GM10266 (cell line): ENCODE results near the gene UNC5C.

Experiments used
- DNase-seq: peaks from one replicate; pipeline ENCODE4 v3.0.0; 2012; ENCODE audit errors: extremely low spot score
- TF ChIP-seq, protein P1 (sequence below): IDR thresholded peaks from 2 replicates; pipeline ENCODE4 v1.5.1; 2012; ENCODE audit warnings: mild to moderate bottlenecking, low read depth; ENCODE audit not compliant: control insufficient read depth, insufficient read depth; ENCODE audit errors: missing control alignments

UNC5C gene

DNA sequence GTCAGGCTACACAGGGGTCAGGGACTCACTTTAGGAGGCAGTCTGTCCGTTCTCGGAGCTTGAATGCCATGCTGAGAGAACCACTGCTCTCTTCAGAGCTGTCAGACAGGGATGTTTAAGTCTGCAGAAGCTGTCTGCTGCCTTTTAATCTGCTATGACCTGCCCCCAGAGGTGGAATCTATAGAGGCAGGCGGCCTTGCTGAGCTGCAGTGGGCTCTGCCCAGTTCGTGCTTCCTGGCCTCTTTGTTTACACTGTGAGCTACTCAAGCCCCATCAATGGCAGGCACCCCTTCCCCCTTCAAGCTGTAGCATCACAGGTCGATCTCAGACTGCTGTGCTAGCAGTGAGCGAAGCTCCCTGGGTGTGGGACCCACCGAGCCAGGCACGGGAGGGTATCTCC lies 31.5 kb upstream of the UNC5C start:
- no peak for DNase-seq

DNA sequence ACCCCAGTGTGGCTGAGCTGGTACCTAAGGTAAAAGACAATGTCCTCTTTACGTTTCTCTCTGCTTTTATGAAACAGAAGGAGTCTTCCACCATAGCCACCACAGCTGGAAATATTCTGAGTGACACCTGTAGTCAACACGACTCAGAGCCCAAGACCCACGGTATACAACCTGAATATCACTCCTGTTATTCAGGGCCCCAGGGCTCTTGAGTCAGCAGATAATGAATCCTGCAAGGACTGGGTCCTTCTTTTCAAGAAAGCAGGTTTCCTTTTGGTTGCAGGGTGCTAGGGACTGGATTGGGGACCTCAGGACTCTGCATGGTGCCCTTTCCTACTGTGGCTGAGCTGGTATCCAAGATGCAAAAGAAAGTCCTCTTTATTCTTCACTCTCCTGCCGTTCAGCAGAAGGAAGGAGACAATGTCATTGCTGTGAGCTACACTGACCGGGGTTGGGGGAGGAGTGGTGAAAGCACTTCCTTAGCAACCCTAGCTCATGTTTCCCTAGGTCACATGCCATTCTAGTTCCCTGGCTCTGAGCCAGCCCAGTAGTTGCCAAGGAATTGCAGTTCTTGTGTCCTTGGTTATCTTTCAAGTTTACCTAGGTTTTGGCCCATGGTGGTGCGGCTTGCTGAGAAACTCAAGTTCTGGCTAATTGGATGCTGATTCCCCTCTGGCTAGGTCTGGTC lies 23.7 kb upstream of the UNC5C start:
- no peak for DNase-seq
- TF ChIP-seq, protein P1, sequence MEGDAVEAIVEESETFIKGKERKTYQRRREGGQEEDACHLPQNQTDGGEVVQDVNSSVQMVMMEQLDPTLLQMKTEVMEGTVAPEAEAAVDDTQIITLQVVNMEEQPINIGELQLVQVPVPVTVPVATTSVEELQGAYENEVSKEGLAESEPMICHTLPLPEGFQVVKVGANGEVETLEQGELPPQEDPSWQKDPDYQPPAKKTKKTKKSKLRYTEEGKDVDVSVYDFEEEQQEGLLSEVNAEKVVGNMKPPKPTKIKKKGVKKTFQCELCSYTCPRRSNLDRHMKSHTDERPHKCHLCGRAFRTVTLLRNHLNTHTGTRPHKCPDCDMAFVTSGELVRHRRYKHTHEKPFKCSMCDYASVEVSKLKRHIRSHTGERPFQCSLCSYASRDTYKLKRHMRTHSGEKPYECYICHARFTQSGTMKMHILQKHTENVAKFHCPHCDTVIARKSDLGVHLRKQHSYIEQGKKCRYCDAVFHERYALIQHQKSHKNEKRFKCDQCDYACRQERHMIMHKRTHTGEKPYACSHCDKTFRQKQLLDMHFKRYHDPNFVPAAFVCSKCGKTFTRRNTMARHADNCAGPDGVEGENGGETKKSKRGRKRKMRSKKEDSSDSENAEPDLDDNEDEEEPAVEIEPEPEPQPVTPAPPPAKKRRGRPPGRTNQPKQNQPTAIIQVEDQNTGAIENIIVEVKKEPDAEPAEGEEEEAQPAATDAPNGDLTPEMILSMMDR = no peak

More for the DNA sequence above, 31.5 kb upstream of the UNC5C start:
- TF ChIP-seq, protein P1 = no peak

DNA sequence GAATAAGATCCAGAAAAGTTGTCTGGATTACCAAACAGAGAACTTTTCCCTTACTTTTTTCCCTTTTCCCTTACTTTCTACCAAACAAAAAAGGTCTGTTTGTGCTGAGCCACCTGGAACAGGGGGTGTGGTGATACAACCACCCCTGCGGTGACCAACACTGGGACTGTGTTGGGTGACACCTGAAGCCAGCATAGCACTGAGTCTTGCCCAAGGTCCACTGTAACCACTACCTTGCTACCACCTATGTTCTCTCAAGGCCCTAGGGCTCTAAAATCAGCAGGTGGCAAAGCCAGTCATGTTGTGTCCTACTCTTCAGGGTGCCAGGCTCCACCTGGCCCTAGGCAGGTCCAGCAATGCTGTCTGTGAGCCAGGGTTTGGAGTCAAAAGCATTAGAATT lies 22.8 kb upstream of the UNC5C start:
- TF ChIP-seq, protein P1 = no peak
- DNase-seq = no peak

DNA sequence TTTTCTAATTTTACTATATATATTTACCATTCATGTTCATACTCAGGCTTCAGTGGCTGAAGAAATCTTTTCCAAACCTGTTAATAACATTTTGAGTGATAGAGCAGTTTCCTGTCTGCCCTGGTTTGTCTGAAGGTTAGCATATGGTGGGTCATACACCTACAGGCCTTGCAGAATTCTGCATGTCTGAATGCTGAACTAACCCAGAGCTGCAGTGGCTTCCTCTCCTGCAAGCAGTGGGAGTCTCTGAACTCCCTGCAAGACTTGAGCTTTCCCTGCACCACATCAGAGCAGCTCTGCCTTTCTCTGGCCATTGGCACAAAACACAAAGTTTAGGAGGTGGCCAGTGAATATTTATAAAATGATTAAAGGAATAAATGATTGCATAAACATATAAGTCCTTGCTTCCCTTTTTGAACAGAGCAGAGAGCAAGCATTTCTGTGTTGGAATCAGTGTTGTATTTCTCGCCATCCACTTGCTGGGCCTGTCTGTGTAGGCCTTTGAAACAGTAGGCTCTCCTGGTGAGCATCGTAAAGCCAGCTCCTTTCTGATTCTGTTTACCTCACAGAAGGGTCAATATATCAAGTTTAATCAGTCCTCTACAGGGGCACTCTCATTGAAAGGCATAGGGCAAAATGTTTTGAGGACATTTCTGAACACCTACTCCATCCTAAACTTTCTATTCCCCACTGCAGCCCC lies 15.0 kb upstream of the UNC5C start:
- TF ChIP-seq, protein P1 = no peak
- DNase-seq = no peak

DNA sequence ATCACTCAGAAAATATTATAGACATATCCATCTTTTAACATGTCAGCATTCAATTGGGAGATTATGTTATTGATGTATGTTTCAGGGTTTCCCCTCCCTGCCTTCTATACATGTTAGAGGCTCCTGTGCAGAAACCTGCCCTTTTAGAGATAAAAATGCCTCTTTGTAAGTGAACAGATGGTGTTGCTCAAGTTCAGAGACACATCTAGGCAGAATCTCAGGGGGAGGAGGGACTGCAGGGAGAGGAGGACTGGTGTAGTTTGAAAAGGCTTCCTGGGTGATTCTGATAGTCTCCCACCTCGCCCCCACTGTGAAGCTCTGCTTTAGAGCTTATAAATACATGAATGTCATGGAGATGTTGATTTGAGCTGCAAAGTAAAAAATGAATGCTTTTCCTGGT lies 12.0 kb upstream of the UNC5C start:
- TF ChIP-seq, protein P1 = no peak
- DNase-seq = no peak

DNA sequence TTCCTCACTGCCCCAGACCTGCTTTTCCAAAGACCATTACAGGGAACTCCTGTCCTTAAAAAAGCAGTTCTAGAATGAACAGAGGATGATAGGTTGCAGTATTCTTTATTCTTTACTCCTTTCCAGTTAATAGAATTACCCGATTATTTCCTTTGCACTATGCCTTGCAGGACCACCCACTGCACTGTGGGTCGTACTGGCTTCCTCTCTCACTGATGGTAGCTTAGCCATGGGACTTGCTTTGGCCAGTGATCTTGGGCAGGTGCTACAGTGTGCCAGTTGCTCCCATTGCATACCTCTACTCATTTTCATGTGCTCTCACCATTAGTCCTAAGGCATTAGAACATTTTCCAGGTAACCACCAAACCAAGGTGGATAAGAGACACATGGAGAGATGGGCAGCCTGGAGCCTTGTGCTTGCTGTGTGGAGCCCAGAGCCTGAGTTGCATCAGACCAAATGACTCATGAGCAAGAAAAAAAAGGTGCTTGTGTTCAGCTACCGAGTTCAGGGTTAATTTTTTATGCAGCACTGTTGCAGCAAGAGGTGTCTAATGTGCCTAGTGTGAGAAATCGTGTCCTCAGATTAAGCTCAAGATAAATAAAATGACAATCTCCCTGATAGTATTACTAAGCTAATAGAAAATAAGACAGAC lies 7.6 kb upstream of the UNC5C start:
- DNase-seq = no peak
- TF ChIP-seq, protein P1 = no peak
